Measurements from ENCODE around the gene TRIM29. TPM values are rescaled to one million over a fixed set of nuclear protein-coding genes. Genes with fewer than 3 reads are reported as not detected.

Gene TRIM29
- total RNA-seq, 1 donor from 2014 or later, result 0.11 TPM

DNA sequence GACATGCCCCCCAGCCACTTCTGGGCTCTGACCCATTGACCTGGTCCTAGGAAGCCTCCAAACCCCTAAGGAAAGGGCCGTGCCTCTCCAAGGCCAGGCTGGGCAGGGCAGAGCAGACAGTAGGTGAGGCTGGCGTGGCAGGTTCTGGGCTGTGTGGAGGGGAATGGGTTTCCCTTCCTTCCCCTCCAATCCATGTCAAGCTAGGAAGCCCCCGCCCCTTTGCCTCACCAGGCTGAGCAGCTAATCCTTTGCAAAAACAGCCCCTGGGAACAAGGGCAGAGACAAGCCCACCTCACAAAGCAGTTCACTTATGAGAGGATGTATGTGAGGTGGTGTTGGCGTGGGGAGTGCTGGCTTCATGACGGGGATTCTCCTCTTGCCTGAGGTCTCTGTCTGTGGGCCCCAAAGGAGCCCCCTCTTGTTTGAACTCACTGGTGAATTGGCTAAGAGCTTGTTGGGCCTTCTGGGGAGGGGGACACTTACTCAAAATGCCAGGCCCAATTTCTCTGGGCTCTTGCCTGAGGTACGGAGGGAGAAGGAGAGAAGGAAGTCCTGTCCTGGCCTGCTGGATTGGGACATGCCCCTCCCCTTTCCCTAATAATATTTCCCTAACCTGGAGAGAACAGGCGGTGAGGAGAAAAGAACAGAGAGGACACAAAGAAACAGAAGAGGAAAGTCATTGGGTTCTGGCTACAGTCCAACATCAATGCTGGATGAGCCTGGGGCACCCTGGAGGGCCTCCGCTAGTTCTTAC is 1.6 kb upstream of the TRIM29 start:
- H3K4me3 Mint-ChIP-seq, result no peak overlapping the region
- Histone ChIP-seq H3K79me2 (ENCODE audit: low read depth) (no peaks in the 10 kb centered on the region), H3K27ac (no peak overlapping the region), H3F3A (ENCODE audit: low read depth) (no peaks in the 10 kb centered on the region), H4K20me1 (ENCODE audit: low read depth) (no peaks in the 10 kb centered on the region), H2AFZ (replicated peaks) (peak overlapping the region; percentile 57), H3K4me1 (peaks cover 9% of the 10 kb centered on the region), H3K27me3 (peaks cover 3% of the 10 kb centered on the region), H3K9ac (no peak overlapping the region), H3K9me3 (ENCODE audit: low read depth) (no peaks in the 10 kb centered on the region), H3K36me3 (no peaks in the 10 kb centered on the region), H3K4me3 (no peak overlapping the region), H3K4me2 (no peak overlapping the region)
- no peak for TF ChIP-seq EZH2phosphoT487 (IDR thresholded peaks at IDR 0.05)
- TF ChIP-seq, protein P1, sequence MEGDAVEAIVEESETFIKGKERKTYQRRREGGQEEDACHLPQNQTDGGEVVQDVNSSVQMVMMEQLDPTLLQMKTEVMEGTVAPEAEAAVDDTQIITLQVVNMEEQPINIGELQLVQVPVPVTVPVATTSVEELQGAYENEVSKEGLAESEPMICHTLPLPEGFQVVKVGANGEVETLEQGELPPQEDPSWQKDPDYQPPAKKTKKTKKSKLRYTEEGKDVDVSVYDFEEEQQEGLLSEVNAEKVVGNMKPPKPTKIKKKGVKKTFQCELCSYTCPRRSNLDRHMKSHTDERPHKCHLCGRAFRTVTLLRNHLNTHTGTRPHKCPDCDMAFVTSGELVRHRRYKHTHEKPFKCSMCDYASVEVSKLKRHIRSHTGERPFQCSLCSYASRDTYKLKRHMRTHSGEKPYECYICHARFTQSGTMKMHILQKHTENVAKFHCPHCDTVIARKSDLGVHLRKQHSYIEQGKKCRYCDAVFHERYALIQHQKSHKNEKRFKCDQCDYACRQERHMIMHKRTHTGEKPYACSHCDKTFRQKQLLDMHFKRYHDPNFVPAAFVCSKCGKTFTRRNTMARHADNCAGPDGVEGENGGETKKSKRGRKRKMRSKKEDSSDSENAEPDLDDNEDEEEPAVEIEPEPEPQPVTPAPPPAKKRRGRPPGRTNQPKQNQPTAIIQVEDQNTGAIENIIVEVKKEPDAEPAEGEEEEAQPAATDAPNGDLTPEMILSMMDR (IDR thresholded peaks at IDR 0.05), result no peak
- TF ChIP-seq EZH2 (IDR thresholded peaks at IDR 0.05), result no peak
- H3K9me3 Mint-ChIP-seq, result no peaks in the 10 kb centered on the region
- DNase-seq (ENCODE audit: low spot score), result no peak
- no peaks in the 10 kb centered on the region for H3K36me3 Mint-ChIP-seq
- peak overlapping the region; percentile 92 for H3K27ac Mint-ChIP-seq
- peaks cover 6% of the 10 kb centered on the region for H3K4me1 Mint-ChIP-seq
- H3K27me3 Mint-ChIP-seq (ENCODE audit: insufficient read depth, low read depth), result peaks cover 13% of the 10 kb centered on the region

DNA sequence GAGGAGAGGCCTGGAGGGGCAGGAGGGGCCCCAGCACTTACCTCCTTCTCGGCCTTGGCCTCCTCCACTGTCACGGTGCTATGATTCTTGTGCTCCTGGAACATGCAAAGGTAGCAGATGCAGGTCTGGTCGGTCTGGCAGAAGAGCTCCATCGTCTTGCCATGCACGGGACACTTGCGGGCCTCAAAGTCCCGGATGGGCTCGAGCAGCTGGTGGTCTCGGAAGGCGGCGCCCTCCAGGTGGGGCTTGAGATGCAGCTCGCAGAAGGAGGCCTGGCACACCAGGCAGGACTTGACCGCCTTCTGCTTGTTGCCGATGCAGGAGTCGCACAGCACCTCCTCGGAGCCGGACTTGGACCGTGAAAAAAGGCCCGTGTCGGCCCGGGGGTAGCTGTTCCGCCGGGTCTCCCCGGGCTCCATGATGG is 714 bp downstream of the TRIM29 start:
- Mint-ChIP-seq H3K27me3 (ENCODE audit: insufficient read depth, low read depth) (peaks cover 15% of the 10 kb centered on the region), H3K27ac (no peak overlapping the region), H3K36me3 (no peaks in the 10 kb centered on the region), H3K4me3 (no peak overlapping the region), H3K4me1 (peaks cover 3% of the 10 kb centered on the region), H3K9me3 (no peaks in the 10 kb centered on the region)
- Histone ChIP-seq H3F3A (ENCODE audit: low read depth) (no peaks in the 10 kb centered on the region), H3K27ac (no peak overlapping the region), H4K20me1 (ENCODE audit: low read depth) (no peaks in the 10 kb centered on the region), H2AFZ (replicated peaks) (no peak overlapping the region), H3K4me3 (no peak overlapping the region), H3K36me3 (no peaks in the 10 kb centered on the region), H3K9ac (no peak overlapping the region), H3K79me2 (ENCODE audit: low read depth) (no peaks in the 10 kb centered on the region), H3K9me3 (ENCODE audit: low read depth) (no peaks in the 10 kb centered on the region), H3K27me3 (peaks cover 3% of the 10 kb centered on the region), H3K4me1 (peaks cover 3% of the 10 kb centered on the region), H3K4me2 (no peak overlapping the region)
- no peak for DNase-seq (ENCODE audit: low spot score)
- TF ChIP-seq, protein P1 (IDR thresholded peaks at IDR 0.05), result no peak
- no peak for TF ChIP-seq EZH2 (IDR thresholded peaks at IDR 0.05)
- no peak for TF ChIP-seq EZH2phosphoT487 (IDR thresholded peaks at IDR 0.05)

- no peak overlapping the region for H3K27ac Mint-ChIP-seq
- no peak for DNase-seq (ENCODE audit: low spot score)
- peaks cover 3% of the 10 kb centered on the region for H3K4me1 ChIP-seq
- H3K27me3 Mint-ChIP-seq (ENCODE audit: insufficient read depth, low read depth), result peaks cover 16% of the 10 kb centered on the region
- H3K4me3 Mint-ChIP-seq, result no peak overlapping the region
- peaks cover 3% of the 10 kb centered on the region for H3K4me1 Mint-ChIP-seq
- H3K4me3 ChIP-seq, result no peak overlapping the region
- H3K36me3 ChIP-seq, result no peaks in the 10 kb centered on the region
- H3K36me3 Mint-ChIP-seq, result no peaks in the 10 kb centered on the region
- H3F3A ChIP-seq (ENCODE audit: low read depth), result no peaks in the 10 kb centered on the region
- no peaks in the 10 kb centered on the region for H3K9me3 ChIP-seq (ENCODE audit: low read depth)
- H3K79me2 ChIP-seq (ENCODE audit: low read depth), result no peaks in the 10 kb centered on the region
- H3K9ac ChIP-seq, result no peak overlapping the region
- no peaks in the 10 kb centered on the region for H3K9me3 Mint-ChIP-seq
- no peak overlapping the region for H3K4me2 ChIP-seq
- H3K27ac ChIP-seq, result no peak overlapping the region
- no peak overlapping the region for H2AFZ ChIP-seq (replicated peaks)
- H3K27me3 ChIP-seq, result peaks cover 3% of the 10 kb centered on the region
- H4K20me1 ChIP-seq (ENCODE audit: low read depth), result no peaks in the 10 kb centered on the region
- TF ChIP-seq EZH2 (IDR thresholded peaks at IDR 0.05) (no peak), EZH2phosphoT487 (IDR thresholded peaks at IDR 0.05) (no peak)
- TF ChIP-seq, protein P1 (IDR thresholded peaks at IDR 0.05), result no peak
Observed at GRCh38 chr11:120136356-120136755, 1.6 kb downstream of the TRIM29 start.

All from neural progenitor cell (in vitro differentiated cells).